ENCODE results near the gene NT5DC3.

DNA sequence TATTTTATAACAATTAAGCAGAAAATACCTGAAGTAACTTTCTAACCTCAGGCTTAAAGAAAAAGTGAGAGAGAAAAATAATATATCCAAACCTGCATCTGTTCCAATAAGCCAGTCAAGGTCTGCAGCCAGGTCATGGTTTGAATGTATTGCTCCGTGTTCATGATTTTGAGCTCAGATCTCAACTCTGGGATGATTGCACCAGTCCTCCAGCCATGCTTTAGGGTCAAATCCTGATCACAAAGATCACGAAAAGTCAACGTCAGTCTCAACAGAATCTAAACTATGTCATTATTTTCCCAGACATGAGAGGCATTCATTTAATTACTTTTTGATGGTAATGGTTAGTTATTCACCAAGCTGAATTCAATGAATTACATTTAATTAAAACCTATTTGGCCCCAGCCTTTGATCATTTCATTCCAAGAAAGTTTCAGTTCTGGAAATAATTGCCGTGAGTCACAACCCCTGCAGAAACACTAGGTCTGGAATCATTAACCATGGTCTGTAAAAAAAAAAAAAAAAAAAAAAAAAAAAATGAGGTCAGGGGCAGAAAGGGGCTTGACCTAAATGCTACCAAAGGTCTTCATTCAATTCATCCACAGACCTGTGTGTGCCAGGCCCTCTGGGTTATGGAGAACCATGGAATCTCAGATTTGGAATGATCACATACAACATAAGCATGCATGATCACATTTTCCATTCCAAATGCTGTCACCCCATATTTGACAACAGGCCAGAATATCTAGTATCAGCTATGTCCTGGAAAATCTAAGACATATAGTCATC is 55.6 kb downstream of the NT5DC3 start:
- no peak for TF ChIP-seq TARDBP (IDR thresholded peaks at IDR 0.05)
- TF ChIP-seq NFRKB (IDR thresholded peaks at IDR 0.05): no peak
- no peak for TF ChIP-seq SUZ12 (IDR thresholded peaks at IDR 0.05)
- TF ChIP-seq BHLHE40 (IDR thresholded peaks at IDR 0.05; ENCODE audit: borderline replicate concordance): no peak
- TF ChIP-seq FOXK2 (IDR thresholded peaks at IDR 0.05): no peak
- no peak for TF ChIP-seq ZNF384 (IDR thresholded peaks at IDR 0.05)
- no peak for TF ChIP-seq ELF4 (IDR thresholded peaks at IDR 0.05)

Data from HEK293T (cell line).